Measurements from ENCODE around the gene CPN1. TPM values are rescaled to one million over a fixed set of nuclear protein-coding genes. Genes with fewer than 3 reads are reported as not detected.
"Not testable (repeated sequence)": the region's sequence is repeated elsewhere in the genome, so short reads cannot be mapped to it uniquely, and the experiment has no call there.

The CPN1 gene
- total RNA-seq (not detected), polyA plus RNA-seq (not detected)
- long read RNA-seq, donor 1, result 0 reads
- long read RNA-seq, donor 2, result 0 reads

DNA sequence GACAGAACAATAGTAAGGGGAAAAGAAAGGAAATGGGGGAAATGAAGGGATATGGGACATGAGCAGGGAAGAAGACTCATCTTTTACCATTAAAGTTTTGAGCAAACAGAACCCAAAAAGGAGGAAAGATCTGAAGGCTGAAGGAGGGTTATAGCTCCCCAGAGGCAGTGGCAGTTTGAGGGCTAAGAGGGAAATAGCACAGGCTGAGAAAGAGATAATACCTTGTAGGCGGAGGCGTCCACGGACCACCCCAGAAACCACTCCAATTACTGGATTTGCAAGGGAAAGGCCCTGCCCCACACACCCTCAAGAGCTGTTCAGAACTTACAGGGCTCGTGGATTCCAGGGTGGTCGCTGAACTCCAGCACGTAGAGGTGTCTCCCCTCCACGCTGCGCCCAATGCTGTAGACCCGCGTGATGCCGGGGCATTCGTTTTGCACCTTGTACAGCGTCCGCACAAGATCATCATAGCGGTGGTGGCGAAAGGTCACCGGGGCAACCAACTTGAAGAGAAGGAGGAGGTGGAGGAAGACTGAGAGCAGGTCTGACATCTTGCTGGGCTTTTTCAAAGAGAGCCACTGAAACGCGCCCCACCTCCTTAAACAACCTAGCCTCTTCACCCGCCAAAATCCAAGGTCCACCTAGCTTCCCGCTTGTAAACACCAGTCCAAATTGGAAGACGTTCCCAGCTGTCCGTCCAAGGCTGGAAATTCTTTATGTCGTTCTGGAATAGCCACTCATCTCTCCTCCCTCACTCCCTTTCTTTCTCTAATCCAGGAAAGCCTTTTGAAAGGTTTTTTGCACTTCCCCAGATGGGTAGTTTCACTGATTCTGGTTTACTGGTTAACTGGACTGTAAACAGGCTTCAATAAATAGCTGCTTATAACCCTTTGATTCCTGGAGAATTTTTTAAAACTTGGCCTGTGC, at the start of gene CPN1:
TSS of gene CPN1 (minus strand) at position 795 of the 927 bp plus-strand sequence. CDS start at position 551, 244 bp downstream.
- DNase-seq, result no peak
- Histone ChIP-seq H3K4me3 (no peak within 1 kb of the TSS), H3K4me1 (no peaks in the 10 kb centered on the region), H3K27ac (no peak within 1 kb of the TSS), H3K9me3 (no peaks in the 10 kb centered on the region), H3K36me3 (no peaks in the 10 kb centered on the region), H3K27me3 (replicated peaks in 1 of 7) (peaks cover 0 to 31% (median 0%) of the 10 kb centered on the region in 7 donors)
- TF ChIP-seq POLR2AphosphoS5 (IDR thresholded peaks at IDR 0.05) (no peak), POLR2A (IDR thresholded peaks at IDR 0.05) (no peak)
- TF ChIP-seq, protein P1, sequence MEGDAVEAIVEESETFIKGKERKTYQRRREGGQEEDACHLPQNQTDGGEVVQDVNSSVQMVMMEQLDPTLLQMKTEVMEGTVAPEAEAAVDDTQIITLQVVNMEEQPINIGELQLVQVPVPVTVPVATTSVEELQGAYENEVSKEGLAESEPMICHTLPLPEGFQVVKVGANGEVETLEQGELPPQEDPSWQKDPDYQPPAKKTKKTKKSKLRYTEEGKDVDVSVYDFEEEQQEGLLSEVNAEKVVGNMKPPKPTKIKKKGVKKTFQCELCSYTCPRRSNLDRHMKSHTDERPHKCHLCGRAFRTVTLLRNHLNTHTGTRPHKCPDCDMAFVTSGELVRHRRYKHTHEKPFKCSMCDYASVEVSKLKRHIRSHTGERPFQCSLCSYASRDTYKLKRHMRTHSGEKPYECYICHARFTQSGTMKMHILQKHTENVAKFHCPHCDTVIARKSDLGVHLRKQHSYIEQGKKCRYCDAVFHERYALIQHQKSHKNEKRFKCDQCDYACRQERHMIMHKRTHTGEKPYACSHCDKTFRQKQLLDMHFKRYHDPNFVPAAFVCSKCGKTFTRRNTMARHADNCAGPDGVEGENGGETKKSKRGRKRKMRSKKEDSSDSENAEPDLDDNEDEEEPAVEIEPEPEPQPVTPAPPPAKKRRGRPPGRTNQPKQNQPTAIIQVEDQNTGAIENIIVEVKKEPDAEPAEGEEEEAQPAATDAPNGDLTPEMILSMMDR (IDR thresholded peaks at IDR 0.05 in 8 of 11, conservative IDR thresholded peaks at IDR 0.05 in 3 of 11), result no peak
- 86 to 93% (median 91%) methylated on average over 24 of the region's 24 CpGs for WGBS, 5 donors
- intact Hi-C loops (cut with DNase I; ENCODE audit: low total_unique reads), result no loop called here

DNA sequence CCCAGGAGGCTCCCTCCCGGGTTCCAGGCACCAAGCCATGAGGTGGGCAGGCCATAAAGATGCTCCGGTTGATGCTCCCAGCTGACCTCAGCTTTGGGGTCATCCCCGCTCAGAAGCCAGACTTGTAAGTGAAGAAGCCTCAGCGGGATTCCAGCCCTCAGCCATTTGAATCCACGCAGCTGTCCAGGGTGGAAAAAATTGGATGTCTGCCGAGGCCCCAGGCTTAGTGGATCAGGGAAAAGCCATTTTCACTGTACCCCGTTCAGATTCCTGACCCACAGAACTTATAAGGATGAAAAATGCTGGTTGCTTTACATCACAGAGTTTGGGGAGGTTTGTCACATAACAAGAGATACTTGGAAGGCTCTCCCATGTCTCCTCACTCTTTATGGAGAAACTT, 49.2 kb upstream of the CPN1 start:
- WGBS, 5 donors, result 80 to 89% (median 87%) methylated on average over 4 to 7 of the region's 7 CpGs
- no peak for TF ChIP-seq POLR2AphosphoS5 (IDR thresholded peaks at IDR 0.05)
- TF ChIP-seq, protein P1 (IDR thresholded peaks at IDR 0.05 in 8 of 11, conservative IDR thresholded peaks at IDR 0.05 in 3 of 11), result no peak
- no peak for TF ChIP-seq POLR2A (IDR thresholded peaks at IDR 0.05)
- Histone ChIP-seq H3K36me3 (no peaks in the 10 kb centered on the region), H3K4me3 (no peak overlapping the region), H3K9me3 (peaks cover 0 to 19% (median 14%) of the 10 kb centered on the region in 8 donors), H3K27ac (no peak overlapping the region), H3K27me3 (replicated peaks in 1 of 7) (peaks cover 0 to 26% (median 0%) of the 10 kb centered on the region in 7 donors), H3K4me1 (no peaks in the 10 kb centered on the region)
- DNase-seq, result no peak
- intact Hi-C loops (cut with DNase I; ENCODE audit: low total_unique reads), result no loop called here

DNA sequence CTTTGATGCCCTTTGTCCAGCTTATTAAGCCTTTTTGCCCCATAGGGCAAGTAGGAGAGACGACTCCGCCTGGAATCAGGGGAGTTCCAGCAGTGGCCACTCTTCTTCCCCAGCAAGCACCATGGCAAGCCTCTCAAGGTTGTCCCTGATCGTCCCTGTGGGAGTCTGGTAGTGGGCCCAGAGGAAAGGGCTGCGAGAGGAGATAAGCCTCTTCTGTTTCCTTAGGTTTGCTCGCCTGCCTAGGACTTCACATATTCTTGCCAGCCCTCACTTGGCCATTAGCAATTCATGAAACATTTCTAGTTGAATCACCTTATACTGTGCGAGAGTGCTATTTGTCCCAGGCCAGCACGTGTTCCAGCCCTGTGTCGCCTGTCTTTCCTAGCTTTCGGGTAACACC, 47.8 kb upstream of the CPN1 start:
- intact Hi-C loops (cut with DNase I; ENCODE audit: low total_unique reads), result no loop called here
- no peaks in the 10 kb centered on the region for H3K4me1 ChIP-seq
- peaks cover 0 to 26% (median 0%) of the 10 kb centered on the region in 7 donors for H3K27me3 ChIP-seq (replicated peaks in 1 of 7)
- H3K27ac ChIP-seq, result peak overlapping the region in 4 of 8 donors; percentile 34 to 55 (median 52)
- DNase-seq, result peak; percentile 83
- H3K4me3 ChIP-seq, result no peak overlapping the region
- no peaks in the 10 kb centered on the region for H3K36me3 ChIP-seq
- peaks cover 0 to 8% (median 6%) of the 10 kb centered on the region in 8 donors for H3K9me3 ChIP-seq
- TF ChIP-seq, protein P1 (IDR thresholded peaks at IDR 0.05 in 8 of 11, conservative IDR thresholded peaks at IDR 0.05 in 3 of 11), result no peak
- no peak for TF ChIP-seq POLR2A (IDR thresholded peaks at IDR 0.05)
- TF ChIP-seq POLR2AphosphoS5 (IDR thresholded peaks at IDR 0.05), result peak in 2 of 3 donors; percentile 77 to 87
- 40 to 52% (median 47%) methylated on average over 9 of the region's 9 CpGs for WGBS, 5 donors

DNA sequence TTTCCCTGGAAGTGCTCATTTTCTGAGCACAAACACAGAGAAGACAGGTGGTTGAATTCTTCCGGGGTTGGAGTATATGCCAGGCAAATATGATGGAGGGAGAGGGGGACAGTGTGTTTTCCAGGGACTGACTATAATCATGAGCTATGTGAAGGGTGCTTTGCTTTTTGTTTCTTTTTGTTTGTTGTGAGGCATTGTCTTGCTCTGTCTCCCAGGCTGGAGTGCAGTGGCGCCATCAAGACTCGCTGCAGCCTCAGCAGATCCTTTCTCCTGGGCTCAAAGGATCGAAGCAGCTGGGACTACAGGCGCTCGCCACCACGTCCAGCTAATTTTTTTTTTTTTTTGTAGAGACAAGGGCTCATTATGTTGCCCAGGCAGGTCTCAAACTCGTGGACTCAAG, 47.3 kb upstream of the CPN1 start:
- Histone ChIP-seq H3K27me3 (replicated peaks in 1 of 7) (peaks cover 0 to 26% (median 0%) of the 10 kb centered on the region in 7 donors), H3K9me3 (peaks cover 0 to 3% (median 1%) of the 10 kb centered on the region in 8 donors), H3K4me3 (no peak overlapping the region), H3K4me1 (no peaks in the 10 kb centered on the region), H3K27ac (peak overlapping the region in 4 of 8 donors; percentile 34 to 55 (median 52)), H3K36me3 (no peaks in the 10 kb centered on the region)
- DNase-seq, result no peak
- intact Hi-C loops (cut with DNase I; ENCODE audit: low total_unique reads), result no loop called here
- WGBS, 5 donors, result 69 to 81% (median 79%) methylated on average over 8 of the region's 8 CpGs
- no peak for TF ChIP-seq POLR2A (IDR thresholded peaks at IDR 0.05)
- TF ChIP-seq POLR2AphosphoS5 (IDR thresholded peaks at IDR 0.05), result no peak
- TF ChIP-seq, protein P1 (IDR thresholded peaks at IDR 0.05 in 8 of 11, conservative IDR thresholded peaks at IDR 0.05 in 3 of 11), result no peak

DNA sequence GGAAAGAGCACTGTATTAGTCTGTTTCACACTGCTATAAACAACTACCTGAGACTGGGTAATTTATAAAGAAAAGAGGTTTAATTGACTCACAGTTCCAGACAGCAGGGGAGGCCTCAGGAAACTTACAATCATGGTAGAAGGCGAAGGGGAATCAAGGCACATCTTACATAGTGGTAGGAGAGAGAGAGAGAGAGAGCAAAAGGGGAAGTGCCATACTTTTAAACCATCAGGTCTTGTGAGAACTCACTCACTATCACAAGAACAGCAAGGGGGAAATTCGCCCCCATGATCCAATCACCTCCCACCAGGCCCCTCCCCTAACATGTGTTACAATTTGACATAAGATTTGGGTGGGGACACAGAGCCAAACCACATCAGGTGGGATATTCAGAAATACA, 43.7 kb upstream of the CPN1 start:
- intact Hi-C loops (cut with DNase I; ENCODE audit: low total_unique reads); H3K27ac ChIP-seq; H3K36me3 ChIP-seq; H3K4me3 ChIP-seq; H3K4me1 ChIP-seq; DNase-seq; H3K9me3 ChIP-seq: not testable (repeated sequence)
- WGBS, 5 donors, result 58 to 86% (median 68%) methylated on average over 2 of the region's 2 CpGs
- peaks cover 0 to 23% (median 0%) of the 10 kb centered on the region in 7 donors for H3K27me3 ChIP-seq (replicated peaks in 1 of 7)
